GM20431 (cell line): ENCODE measurements around the gene IGF2R.
"Not testable (repeated sequence)": the region's sequence is repeated elsewhere in the genome, so short reads cannot be mapped to it uniquely, and the experiment has no call there.

Experiments used
- in situ Hi-C: fragments of 300-500 bp; cut with MseI, MboI; formaldehyde crosslinking; loops from one replicate; pipeline ENCODE4 v1.15.0; 2020; ENCODE audit warnings: low sequenced_read_pairs; ENCODE audit not compliant: unreplicated experiment

IGF2R gene

GRCh38 chr6:160111806-160112205, 142.9 kb downstream of the IGF2R start:
- in situ Hi-C loops, result no loop called here

- in situ Hi-C loops, result no loop called here
Observed at GRCh38 chr6:160112628-160113299, 143.9 kb downstream of the IGF2R start.

GRCh38 chr6:160114536-160114935, 145.7 kb downstream of the IGF2R start:
- in situ Hi-C loops, result not testable (repeated sequence)

- in situ Hi-C loops, result no loop called here
Observed at GRCh38 chr6:160115421-160115820, 146.5 kb downstream of the IGF2R start.

- in situ Hi-C loops, result no loop called here
Observed at GRCh38 chr6:160116411-160116810, 147.5 kb downstream of the IGF2R start.

- in situ Hi-C loops, result no loop called here
Observed at GRCh38 chr6:160117137-160117536, 148.3 kb downstream of the IGF2R start.

- in situ Hi-C loops, result no loop called here
Observed at GRCh38 chr6:160118620-160119229, 149.8 kb downstream of the IGF2R start.

- in situ Hi-C loops, result no loop called here
Observed at GRCh38 chr6:160120087-160120486, 151.2 kb downstream of the IGF2R start.

GRCh38 chr6:160121558-160121957, 152.7 kb downstream of the IGF2R start, which contains the start of gene SLC22A1:
Gene SLC22A1 (plus strand): TSS chr6:160121815. CDS start chr6:160121936, 121 bp downstream.
- in situ Hi-C loops, result no loop called here

GRCh38 chr6:160121981-160122380, 153.1 kb downstream of the IGF2R start:
- in situ Hi-C loops, result no loop called here

GRCh38 chr6:160122744-160123143, 153.9 kb downstream of the IGF2R start:
- in situ Hi-C loops, result no loop called here

GRCh38 chr6:160124007-160124406, 155.1 kb downstream of the IGF2R start:
- in situ Hi-C loops, result no loop called here

- in situ Hi-C loops, result no loop called here
Observed at GRCh38 chr6:160124605-160125004, 155.7 kb downstream of the IGF2R start.

- in situ Hi-C loops, result not testable (repeated sequence)
Observed at GRCh38 chr6:160125105-160125504, 156.2 kb downstream of the IGF2R start.

GRCh38 chr6:160127270-160128124, 158.6 kb downstream of the IGF2R start:
- in situ Hi-C loops, result no loop called here

- in situ Hi-C loops, result no loop called here
Observed at GRCh38 chr6:160128125-160128683, 159.3 kb downstream of the IGF2R start.

- in situ Hi-C loops, result no loop called here
Observed at GRCh38 chr6:160128879-160129516, 160.1 kb downstream of the IGF2R start.

GRCh38 chr6:160129881-160130615, 161.2 kb downstream of the IGF2R start:
- in situ Hi-C loops, result loop anchor here (10.0 kb wide), 1 partner anchor 325 kb away; no protein-coding TSS in a partner anchor

- in situ Hi-C loops, result loop anchor here (10.0 kb wide), 1 partner anchor 324 kb away; no protein-coding TSS in a partner anchor
Observed at GRCh38 chr6:160130729-160131484, 162.0 kb downstream of the IGF2R start.
